NOMO-1 (cell line): ENCODE measurements around the gene RAB25.
A peak's percentile ranks its signal among the peaks of the same experiment; 100 is the strongest.
"Not testable (repeated sequence)": the region's sequence is repeated elsewhere in the genome, so short reads cannot be mapped to it uniquely, and the experiment has no call there.

Source experiments
- DNase-seq, 2 experiments: peaks; one replicate each; lab custom pipeline; 2025; ENCODE audit not compliant: unreplicated experiment in 2 of 2; lab: John Stamatoyannopoulos, UW

Gene RAB25

DNA sequence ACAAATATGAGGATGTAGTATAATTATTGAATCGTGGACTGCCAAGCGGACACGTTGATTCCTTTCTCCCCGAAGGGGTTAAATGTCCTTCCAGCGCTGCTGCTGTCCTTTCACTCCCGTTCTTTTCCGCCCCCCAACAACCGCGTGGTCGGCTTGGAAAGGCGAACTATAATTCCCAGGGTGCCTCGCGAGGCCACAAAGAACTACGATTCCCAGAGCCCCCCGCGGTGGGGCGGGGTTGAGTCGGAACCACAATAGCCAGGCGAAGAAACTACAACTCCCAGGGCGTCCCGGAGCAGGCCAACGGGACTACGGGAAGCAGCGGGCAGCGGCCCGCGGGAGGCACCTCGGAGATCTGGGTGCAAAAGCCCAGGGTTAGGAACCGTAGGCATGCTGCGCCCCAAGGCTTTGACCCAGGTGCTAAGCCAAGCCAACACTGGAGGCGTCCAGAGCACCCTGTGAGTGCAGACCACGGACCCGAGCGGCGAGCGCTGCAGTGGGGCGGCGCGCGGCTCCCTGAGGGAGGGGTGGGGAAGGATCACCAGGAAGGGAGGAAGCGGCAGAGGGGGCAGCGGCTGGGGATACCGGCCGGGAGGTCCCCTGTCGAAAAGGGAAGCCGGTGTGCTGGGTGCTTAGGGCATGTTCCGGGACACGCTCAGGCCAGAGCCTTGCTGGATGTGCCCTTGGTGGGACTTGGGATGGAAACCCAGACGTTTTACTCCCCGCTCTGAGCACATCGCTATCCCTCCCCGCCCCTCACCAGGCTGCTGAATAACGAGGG, 6.3 kb upstream of the RAB25 start, which contains the start of gene LAMTOR2:
Gene LAMTOR2, plus strand, starts transcription at position 283 of the 781 bp plus-strand sequence. Its CDS starts 108 bp downstream, at position 391.
- DNase-seq, result peak; percentile 96 to 98

DNA sequence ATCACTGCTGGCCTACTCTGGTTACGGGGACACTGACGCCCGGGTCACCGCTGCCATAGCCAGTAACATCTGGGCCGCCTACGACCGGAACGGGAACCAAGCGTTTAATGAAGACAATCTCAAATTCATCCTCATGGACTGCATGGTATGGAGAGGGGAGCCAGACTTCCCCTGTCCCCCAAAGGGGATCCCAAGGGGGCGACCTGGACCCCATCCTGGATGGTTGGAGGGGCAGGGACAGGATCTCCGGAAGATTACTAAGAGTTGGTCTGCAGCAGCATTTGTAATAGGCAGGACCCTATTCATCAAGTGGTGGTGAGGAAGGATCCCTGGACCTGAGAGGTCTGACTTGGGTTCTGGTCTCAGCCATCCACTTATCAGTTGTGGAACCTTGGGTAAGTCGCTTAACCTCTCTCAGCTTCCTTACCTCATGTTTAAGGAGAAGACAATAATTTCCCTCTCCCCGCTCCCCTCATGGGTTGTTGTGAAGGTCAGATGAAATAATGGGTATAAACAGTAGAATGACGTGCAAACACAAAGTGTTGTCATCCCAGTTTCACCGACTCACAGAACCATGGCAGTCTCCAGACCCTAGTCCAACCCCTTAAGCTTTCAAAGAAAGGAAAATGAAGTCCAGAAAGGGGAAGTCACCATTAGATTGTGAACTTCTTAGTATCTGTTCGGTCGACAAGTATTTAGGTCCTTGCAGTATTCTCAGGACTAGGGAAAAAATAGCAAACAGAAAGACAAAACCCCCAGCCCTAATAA, 5.5 kb upstream of the RAB25 start:
- peak; percentile 48 to 63 for DNase-seq

DNA sequence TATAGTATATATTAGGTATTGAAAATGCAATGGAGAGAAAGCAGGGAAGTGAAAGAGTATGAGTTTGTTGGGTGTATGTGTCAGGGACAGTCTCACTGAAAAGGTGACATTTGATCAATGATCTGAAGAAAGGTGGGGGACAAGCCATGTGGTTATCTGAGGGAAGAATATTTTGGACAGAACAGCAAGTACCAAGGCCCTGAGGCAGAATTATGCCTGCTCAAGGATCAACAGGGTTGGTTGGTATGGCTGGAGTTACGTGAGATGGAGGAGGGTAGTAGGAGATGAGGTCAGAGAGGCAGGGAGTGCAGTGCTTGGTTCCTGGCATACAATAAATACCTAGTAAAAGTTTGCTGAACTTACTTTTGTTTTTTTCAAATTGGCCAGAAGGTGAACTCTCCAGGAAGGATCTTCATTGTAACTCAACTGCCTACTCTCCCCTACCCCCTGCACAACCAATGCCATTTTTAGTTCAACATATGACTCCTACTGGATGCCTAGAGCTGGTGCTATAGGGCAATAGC, 4.6 kb upstream of the RAB25 start:
- DNase-seq, result no peak

DNA sequence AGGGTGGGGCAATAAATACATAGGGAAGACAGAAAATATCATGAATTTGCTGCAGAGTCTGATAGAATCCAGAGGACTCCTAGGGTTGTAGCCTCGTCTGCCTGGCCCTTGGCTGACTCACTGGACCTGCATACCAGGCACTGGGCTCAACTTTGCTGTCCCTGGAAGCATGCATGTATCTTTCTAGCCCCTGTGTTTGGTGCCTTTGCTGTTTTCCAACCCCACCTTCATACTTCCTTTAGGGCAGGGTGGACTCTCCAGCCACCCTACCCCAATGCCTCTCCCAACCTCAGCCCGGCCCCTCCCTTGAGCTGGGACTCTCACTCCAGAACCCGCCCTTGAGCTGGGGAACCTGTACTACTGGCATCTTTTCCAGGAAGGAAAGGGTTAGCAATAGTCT, 1.2 kb downstream of the RAB25 start:
- DNase-seq, result no peak

DNA sequence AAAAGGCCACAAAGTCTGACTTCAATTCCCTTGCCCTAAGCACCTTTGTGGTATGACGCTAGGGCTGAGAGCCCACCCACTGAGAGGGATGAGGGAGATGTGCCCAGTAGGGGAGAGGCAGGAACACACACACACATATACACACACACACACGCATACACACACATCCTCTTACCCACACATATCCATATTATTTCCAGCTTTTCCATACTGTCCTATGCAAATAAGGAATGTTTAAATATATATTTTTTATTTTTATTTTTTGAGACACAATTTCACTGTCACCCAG, 3.0 kb downstream of the RAB25 start:
- DNase-seq, result no peak

DNA sequence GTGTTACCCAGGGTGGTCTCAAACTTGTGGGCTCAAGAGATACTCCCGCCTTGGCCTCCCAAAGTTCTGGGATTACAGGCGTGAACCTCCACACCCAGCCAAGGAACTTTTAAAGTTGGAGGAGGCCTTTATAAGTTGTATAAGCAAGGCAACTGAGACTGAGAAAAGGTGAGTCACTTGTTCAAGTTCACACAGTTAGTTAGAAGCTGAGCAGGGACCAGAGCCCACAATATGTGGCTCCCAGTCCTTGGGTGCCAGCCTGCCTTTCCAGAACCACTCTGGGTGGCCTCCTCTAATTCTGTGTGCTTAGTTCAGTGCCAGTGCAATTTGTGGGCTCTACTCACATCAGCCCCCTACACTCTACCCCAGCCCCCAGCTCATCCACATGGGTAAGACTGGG, 3.7 kb downstream of the RAB25 start:
- no peak for DNase-seq

DNA sequence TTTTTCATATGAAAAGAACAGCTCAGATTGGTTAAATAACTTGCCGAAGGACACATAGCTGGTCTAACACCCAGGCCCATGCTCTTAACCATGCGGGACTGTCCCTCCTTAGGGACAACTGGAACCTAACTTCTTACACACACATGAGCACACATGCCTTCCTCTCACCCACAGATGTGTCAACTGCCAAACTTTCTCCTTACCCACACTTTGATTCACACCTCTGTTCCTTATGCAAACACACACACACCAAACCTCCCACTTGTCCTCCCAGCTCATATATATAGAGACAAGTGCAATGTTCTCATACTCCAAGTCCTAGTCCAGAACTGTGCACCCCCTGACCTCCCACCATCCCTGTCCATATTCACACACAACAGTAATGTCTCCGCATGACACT, 4.3 kb downstream of the RAB25 start:
- DNase-seq, result no peak

DNA sequence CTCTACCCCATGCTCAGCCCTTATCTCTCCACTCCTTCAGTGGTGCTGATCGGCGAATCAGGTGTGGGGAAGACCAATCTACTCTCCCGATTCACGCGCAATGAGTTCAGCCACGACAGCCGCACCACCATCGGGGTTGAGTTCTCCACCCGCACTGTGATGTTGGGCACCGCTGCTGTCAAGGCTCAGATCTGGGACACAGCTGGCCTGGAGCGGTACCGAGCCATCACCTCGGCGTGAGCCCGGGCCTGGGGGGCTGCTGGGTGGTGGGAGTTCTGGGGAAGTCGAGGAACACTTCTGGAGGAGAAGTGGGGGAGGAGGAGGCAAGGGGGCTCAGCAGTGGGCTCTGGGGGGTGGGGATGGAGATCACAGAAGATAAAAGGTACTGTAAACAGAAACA, 4.9 kb downstream of the RAB25 start:
- no peak for DNase-seq

DNA sequence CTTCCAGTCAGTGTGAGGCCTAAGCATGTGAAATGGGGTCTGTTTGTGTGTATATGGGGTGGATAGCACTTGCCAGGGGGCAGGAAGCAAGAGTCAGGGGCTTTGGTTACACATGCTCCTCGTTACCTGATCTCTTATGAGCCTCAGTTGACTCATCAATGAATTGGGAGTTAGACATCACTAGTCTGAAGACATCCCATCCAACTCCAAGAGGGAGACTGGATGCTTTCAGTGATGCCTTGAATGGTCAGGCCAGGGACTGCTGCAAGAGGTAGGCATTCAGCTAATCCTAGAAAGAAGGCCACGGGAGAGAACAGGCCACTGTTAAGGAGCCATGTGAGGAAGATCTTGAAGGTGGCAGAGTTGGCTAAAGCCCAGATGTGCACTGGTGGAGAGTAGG, 6.3 kb downstream of the RAB25 start:
- DNase-seq, result no peak

DNA sequence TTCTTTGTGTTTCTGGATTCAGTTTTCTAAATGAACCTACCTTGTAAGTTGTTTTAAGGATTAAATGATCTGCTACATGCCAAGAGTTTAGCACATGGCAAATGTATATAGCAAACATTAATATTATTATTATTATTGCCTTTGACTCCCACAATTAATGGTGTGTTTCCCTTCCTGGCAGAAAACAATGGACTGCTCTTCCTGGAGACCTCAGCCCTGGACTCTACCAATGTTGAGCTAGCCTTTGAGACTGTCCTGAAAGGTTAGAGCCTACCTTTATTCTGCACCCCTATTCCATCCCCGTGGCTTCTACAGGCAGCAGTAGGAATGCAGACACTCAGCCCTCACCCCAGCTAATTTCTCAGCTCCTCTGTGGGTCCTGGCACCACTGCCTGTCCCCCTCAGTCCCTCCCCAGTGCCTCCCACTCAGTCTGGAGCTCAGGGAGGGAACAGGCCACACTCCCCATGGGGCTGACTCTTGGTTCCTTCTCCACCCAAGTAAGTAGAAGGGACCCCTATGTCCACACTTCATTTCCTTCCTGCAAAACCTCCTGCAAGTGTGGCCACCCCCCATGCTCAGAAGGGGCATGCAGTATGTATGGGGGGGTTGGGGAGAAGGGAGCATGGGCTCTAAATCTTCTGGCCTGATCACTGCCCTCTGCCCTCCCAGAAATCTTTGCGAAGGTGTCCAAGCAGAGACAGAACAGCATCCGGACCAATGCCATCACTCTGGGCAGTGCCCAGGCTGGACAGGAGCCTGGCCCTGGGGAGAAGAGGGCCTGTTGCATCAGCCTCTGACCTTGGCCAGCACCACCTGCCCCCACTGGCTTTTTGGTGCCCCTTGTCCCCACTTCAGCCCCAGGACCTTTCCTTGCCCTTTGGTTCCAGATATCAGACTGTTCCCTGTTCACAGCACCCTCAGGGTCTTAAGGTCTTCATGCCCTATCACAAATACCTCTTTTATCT, 8.8 kb downstream of the RAB25 start:
- DNase-seq, result no peak

DNA sequence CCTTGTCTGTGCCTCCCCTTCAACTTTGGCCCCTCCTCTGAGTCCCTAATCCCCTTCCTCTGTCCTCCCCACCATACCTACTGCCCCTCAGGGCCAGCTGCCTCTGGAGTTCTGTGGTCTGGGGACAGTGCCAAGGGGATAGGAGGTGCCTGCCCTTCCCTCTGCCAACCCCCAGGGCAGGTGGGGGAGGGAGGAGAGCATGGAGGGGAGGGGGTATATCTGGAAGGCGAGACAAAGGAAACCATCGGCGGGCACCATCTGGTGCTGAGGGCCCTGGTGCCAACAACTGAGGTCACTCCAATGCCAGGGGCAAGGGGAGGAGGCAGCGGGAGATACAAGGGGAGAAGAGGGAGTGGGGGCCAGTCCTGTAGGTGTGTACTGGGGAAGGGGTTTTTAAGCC, 9.6 kb downstream of the RAB25 start:
- DNase-seq, result no peak

DNA sequence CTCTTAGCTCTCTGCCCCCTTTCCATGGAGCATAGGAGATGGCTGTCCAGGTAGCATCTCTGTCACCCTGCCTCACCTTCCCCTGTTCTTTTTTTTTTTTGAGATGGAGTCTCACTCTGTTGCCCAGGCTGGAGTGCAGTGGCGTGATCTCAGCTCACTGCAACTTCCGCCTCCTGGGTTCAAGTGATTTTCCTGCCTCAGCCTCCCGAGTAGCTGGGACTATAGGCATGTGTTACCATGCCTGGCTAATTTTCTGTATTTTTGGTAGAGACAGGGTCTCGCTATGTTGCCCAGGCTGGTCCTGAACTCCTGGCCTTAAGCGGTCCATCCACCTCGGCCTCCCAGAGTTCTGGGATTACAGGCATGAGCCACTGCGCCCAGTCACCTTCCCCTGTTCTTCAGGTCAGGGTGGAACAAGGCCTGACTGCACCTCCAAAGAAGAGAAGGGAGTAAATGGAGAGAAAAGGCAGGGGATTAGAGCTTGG, 10.4 kb downstream of the RAB25 start:
- DNase-seq, result not testable (repeated sequence)

DNA sequence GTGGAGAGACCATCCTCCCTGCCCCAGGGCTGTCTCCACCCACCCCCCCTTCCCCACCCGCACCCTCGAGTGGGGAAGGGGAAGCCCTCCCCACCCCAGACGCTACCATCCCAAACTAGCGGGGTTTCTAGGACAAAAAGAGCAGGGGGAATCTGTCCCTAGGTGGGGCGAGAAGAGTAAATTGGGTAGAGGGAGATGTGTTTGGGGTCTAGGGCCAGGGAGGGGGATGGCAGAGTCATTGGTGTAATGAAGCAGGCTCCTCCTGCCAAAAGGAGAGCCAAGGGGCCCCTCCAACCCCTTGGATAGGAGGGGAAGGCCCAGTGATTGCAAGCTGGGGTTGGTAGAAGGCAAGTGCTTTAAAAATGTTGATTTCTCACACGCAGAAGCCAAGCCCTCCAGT, 11.3 kb downstream of the RAB25 start:
- DNase-seq, result no peak

DNA sequence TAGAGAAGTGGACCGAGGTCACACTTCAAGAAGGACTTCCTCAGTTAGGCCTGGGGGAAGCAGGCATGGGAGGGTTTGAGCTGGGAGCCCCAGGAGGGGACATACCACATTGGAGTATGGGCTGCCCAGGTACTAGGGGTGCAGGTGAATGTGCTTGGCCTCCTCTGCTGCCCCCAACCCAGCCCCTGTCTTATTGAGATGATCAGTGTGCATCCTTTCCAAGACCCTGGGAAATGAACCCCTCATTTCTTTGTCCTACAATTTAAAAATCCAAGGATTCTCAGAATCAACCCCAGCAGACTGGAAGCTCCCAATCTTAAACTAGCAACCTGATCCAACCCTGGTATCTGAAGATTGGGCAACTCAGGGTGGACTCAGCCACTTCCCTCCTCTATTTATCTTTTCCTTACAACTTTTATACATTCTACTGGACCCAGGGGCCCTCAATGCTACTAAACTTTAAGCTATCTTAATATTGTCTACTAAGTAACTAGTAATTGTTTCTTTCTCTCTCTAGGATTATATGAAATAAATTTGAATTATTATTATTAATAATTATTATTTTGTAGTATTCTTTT, 12.2 kb downstream of the RAB25 start:
- DNase-seq, result no peak

DNA sequence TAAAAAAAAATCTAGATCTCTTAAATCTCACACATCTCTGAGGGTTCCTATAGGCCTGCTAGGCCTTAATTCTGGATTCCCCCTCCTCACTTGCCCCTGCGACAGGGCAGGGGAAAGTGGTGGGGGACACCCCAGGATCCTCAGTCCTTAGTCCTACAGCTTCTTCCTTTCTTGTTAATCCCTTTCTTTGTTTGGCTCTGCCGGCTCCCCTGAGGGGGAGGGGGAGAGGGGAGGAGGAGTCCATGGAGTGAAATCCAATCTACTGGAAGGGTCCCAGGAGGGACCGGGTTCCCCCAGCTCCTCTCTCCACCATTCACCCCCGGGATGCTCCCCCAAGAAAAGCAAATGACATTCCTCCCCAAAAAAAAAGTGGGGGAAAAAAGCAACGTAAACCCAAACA, 12.8 kb downstream of the RAB25 start:
- no peak for DNase-seq

DNA sequence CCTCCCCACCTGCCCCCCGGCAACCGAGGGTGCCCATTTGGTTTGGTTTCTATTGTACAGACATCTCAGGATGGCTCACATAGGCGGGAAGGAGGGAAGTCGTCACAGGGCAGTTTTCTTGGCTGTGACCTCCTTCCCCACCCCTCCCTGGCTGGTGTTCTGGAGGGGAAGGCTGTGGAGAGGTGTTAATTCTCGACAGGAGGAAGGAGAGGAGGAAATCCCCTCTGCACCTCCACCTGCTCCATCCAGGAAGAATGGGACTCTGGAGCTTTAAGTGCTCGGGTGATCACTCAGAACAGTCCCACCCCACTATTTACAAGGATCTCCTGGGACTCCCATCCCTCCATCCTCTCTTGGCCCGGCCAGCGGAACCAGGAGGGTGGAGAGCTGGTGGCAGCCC, 13.7 kb downstream of the RAB25 start:
- no peak for DNase-seq

DNA sequence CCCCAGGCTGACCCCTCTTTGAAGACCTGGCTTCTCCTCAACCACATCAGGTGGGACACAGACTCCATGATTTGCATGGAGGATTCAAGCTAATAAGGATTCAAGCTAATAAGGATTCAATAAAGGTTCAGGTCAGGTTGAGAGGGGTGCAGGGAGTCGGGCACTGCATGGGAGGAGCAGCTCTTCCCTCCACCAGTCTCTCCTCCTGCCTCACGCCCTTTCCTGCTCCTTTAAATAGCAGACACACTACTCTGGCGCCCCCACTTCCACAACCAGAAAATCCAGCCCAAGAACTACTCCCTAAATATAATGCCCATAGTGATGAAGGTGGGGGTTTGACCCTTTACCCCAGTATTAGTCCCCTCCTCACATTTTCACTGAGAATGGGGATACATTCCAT, 14.2 kb downstream of the RAB25 start:
- no peak for DNase-seq

DNA sequence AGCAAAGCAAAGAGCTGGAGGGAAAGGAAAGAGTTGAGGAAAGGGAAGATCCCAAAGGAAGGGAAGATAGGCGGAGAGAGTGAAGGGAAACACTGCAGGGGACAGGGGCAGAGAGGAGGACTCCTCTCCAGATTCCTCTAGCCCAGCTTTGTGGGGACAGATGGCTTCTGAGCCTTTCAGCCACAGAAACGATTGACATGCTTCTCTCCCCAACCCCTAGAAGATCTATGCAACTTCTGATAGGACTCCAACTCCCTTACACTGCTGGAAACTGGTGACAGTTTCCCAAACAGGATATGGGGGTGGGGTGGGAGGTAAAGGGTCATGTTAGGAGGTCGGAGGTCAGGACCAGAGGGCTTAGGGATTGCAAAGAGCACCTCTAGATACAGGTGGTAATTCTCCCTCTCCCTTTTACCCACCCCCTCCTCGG, 14.8 kb downstream of the RAB25 start:
- DNase-seq, result no peak

DNA sequence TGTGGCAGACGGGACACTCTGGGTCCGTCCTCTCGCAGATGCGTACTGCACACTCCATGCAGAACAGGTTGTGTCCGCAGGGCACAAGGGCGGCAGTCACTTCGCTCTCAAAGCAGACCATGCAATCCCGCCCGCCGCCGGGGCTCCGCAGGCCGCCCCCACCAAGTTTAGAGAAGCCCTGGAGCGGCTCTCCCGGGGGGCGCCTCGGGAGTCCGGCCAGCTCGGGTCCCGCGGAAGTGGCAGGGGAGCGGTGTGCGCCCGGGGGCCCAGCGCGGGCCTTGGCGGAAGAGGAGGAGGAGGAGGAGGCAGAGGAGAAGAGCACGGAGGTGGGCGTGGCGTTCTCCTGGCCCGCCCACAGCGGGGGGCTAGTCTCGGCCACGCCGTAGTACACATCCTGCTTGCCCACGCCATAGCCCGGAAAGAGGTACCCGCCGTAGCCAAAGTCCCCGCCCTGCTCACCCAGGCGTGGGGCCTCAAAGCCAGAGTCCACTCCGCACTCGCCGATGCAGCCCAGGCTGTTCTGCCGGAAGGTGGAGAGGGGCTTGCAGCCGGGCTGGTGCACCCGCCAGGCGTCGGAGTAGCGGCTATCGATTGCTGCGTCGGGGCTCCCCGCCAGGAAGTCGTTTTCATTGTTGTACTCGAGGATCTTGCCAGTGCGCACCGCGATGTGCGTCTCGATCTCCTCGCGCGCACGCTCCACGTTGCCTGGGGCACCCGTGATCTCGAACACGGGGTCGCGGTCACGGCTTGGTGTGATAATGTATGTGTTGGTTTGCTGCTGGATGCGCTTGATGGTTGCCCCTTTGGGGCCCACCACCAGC, 15.9 kb downstream of the RAB25 start:
- DNase-seq, result no peak

DNA sequence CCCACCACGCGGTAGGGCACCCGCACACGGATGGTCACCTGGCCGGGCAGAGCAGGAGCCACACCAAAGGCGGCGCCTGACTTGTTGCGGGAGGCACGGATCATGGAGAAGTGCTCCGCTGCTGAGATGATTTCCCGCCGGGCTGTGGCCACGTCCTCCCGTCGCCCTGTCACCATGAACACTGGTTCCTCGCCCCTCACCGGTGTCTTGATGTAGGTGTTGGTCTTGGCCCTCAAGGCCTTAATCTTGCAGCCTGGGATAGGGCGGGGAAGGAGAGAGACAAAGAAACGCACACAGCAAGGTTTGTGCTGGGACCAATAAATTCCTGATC, 16.4 kb downstream of the RAB25 start:
- no peak for DNase-seq
